H9 (cell line): ENCODE measurements around the gene TRIM50. TPM values are rescaled to one million over a fixed set of nuclear protein-coding genes. Genes with fewer than 3 reads are reported as not detected.

Source experiments
- DNase-seq: peaks from one replicate; pipeline ENCODE4 v3.0.0-alpha.2; 2017
- H2AFZ ChIP-seq: one replicate; pipeline ENCODE4 v1.6.1; 2013; ENCODE audit warnings: mild to moderate bottlenecking, low read length, control low read depth, moderate library complexity
- H2AK5ac ChIP-seq: 2 replicates; pipeline ENCODE4 v1.6.1; 2013; ENCODE audit warnings: low read length, control low read depth, mixed read lengths; ENCODE audit not compliant: insufficient read length
- H2BK120ac ChIP-seq: one replicate; pipeline ENCODE4 v1.6.1; 2013; ENCODE audit warnings: low read depth, mild to moderate bottlenecking, low read length, control low read depth, inconsistent platforms; ENCODE audit not compliant: poor library complexity, severe bottlenecking
- H2BK12ac ChIP-seq: 2 replicates; pipeline ENCODE4 v1.6.1; 2013; ENCODE audit warnings: low read length, control low read depth, mixed read lengths, low read depth; ENCODE audit not compliant: insufficient read length
- H2BK15ac ChIP-seq: 2 replicates; pipeline ENCODE4 v1.6.1; 2013; ENCODE audit warnings: low read depth, low read length, control low read depth
- H2BK20ac ChIP-seq: one replicate; pipeline ENCODE4 v1.6.1; 2013; ENCODE audit warnings: low read depth, mild to moderate bottlenecking, low read length, control low read depth, inconsistent platforms; ENCODE audit not compliant: poor library complexity, severe bottlenecking
- H2BK5ac ChIP-seq: 2 replicates; pipeline ENCODE4 v1.6.1; 2013; ENCODE audit warnings: low read length, control low read depth, mixed read lengths; ENCODE audit not compliant: insufficient read length
- H3K14ac ChIP-seq: 2 replicates; pipeline ENCODE4 v1.6.1; 2013; ENCODE audit warnings: low read length, control low read depth; ENCODE audit not compliant: insufficient read depth
- H3K18ac ChIP-seq: 2 replicates; pipeline ENCODE4 v1.6.1; 2013; ENCODE audit warnings: low read depth, mild to moderate bottlenecking, mixed read lengths, low read length, control low read depth; ENCODE audit not compliant: insufficient read length
- H3K23ac ChIP-seq: 2 replicates; pipeline ENCODE4 v1.6.1; 2013; ENCODE audit warnings: low read length, control low read depth, mixed read lengths, low read depth; ENCODE audit not compliant: insufficient read length
- H3K23me2 ChIP-seq: 2 replicates; pipeline ENCODE4 v1.6.1; 2013; ENCODE audit warnings: low read depth, mild to moderate bottlenecking, mixed read lengths, low read length, control low read depth; ENCODE audit not compliant: insufficient read length, poor library complexity, severe bottlenecking
- H3K27ac ChIP-seq: 2 replicates; pipeline ENCODE4 v1.5.1; 2013; ENCODE audit warnings: low read length, control low read depth, mixed read lengths, low read depth; ENCODE audit not compliant: insufficient read length
- H3K27me3 ChIP-seq: 2 replicates; pipeline ENCODE4 v1.6.1; 2013; ENCODE audit warnings: low read length, control low read depth, inconsistent platforms; ENCODE audit not compliant: insufficient read depth
- H3K4ac ChIP-seq: 2 replicates; pipeline ENCODE4 v1.6.1; 2013; ENCODE audit warnings: low read depth, mild to moderate bottlenecking, control low read depth, inconsistent platforms, low read length, moderate library complexity
- H3K4me1 ChIP-seq: 2 replicates; pipeline ENCODE4 v1.6.1; 2013; ENCODE audit warnings: low read length, control low read depth, inconsistent platforms; ENCODE audit not compliant: insufficient read depth
- H3K4me2 ChIP-seq: 2 replicates; pipeline ENCODE4 v1.6.1; 2013; ENCODE audit warnings: low read length, control low read depth, mixed read lengths; ENCODE audit not compliant: insufficient read length, insufficient read depth
- H3K56ac ChIP-seq: 2 replicates; pipeline ENCODE4 v1.6.1; 2013; ENCODE audit warnings: low read depth, mild to moderate bottlenecking, mixed read lengths, low read length, control low read depth; ENCODE audit not compliant: insufficient read length
- H3K79me1 ChIP-seq: 2 replicates; pipeline ENCODE4 v1.6.1; 2013; ENCODE audit warnings: low read depth, mild to moderate bottlenecking, moderate library complexity, low read length, control low read depth, inconsistent platforms; ENCODE audit not compliant: insufficient read depth, poor library complexity, severe bottlenecking
- H3K79me2 ChIP-seq: 2 replicates; pipeline ENCODE4 v1.6.1; 2013; ENCODE audit warnings: low read length, control low read depth, inconsistent platforms; ENCODE audit not compliant: insufficient read depth
- H3K9ac ChIP-seq: 2 replicates; pipeline ENCODE4 v1.6.1; 2013; ENCODE audit warnings: low read length, control low read depth, mixed read lengths; ENCODE audit not compliant: insufficient read length; ENCODE audit errors: extremely low read depth
- H3K9me3 ChIP-seq: one replicate; pipeline ENCODE4 v1.6.1; 2013; ENCODE audit warnings: low read depth, low read length, inconsistent platforms; ENCODE audit not compliant: control insufficient read depth
- H3T11ph ChIP-seq: one replicate; pipeline ENCODE4 v1.6.1; 2013; ENCODE audit warnings: mild to moderate bottlenecking, low read length, control low read depth, inconsistent platforms
- H4K20me1 ChIP-seq: one replicate; pipeline ENCODE4 v1.6.1; 2013; ENCODE audit not compliant: control insufficient read depth, insufficient read length, insufficient read depth
- H4K5ac ChIP-seq: 2 replicates; pipeline ENCODE4 v1.6.1; 2013; ENCODE audit warnings: low read depth, mild to moderate bottlenecking, mixed read lengths, low read length, control low read depth; ENCODE audit not compliant: insufficient read length
- H4K8ac ChIP-seq: replicated peaks from 2 replicates; pipeline ENCODE4 v1.6.1; 2013; ENCODE audit warnings: low read length, control low read depth, mixed read lengths, low read depth; ENCODE audit not compliant: insufficient read length
- H4K91ac ChIP-seq: 2 replicates; pipeline ENCODE4 v1.6.1; 2013; ENCODE audit warnings: low read depth, mild to moderate bottlenecking, moderate library complexity, mixed read lengths, low read length, control low read depth; ENCODE audit not compliant: insufficient read length
- H3K27ac Mint-ChIP-seq, 3 experiments: 2 replicates in 2 of 3; 3 replicates in 1 of 3; pipeline ENCODE4 v1.8.0; 2020 to 2021; ENCODE audit warnings: mixed read lengths in 3 of 3, mild to moderate bottlenecking in 1 of 3, moderate library complexity in 1 of 3
- H3K27me3 Mint-ChIP-seq: 2 replicates; pipeline ENCODE4 v1.8.0; 2021; ENCODE audit warnings: low read depth, mild to moderate bottlenecking, moderate library complexity, mixed read lengths
- H3K36me3 Mint-ChIP-seq, 3 experiments: 2 replicates in 2 of 3; 3 replicates in 1 of 3; pipeline ENCODE4 v1.8.0; 2020 to 2021; ENCODE audit warnings: low read depth in 3 of 3, mixed read lengths in 3 of 3; ENCODE audit not compliant: insufficient read depth in 1 of 3
- H3K4me1 Mint-ChIP-seq, 2 experiments: 2 replicates each; pipeline ENCODE4 v1.8.0; 2020; ENCODE audit warnings: mixed read lengths in 2 of 2
- H3K4me3 Mint-ChIP-seq, 2 experiments: 2 replicates in 1 of 2; 3 replicates in 1 of 2; pipeline ENCODE4 v1.8.0; 2020 to 2021; ENCODE audit warnings: mild to moderate bottlenecking in 2 of 2, mixed read lengths in 2 of 2, moderate library complexity in 1 of 2
- H3K9me3 Mint-ChIP-seq, 2 experiments: 2 replicates in 1 of 2; 3 replicates in 1 of 2; pipeline ENCODE4 v1.8.0; 2020; ENCODE audit warnings: mild to moderate bottlenecking in 2 of 2, mixed read lengths in 2 of 2, moderate library complexity in 1 of 2
- WGBS: extraction: QIAGEN DNeasy Blood & Tissue Kit; methylation state at CpG from one replicate; pipeline ENCODE4 v1.1.7; 2013; ENCODE audit warnings: missing lambda C conversion rate, low lambda C conversion rate, mixed read lengths; ENCODE audit not compliant: insufficient read length; ENCODE audit errors: extremely low coverage; 5-methylcytosine and 5-hydroxymethylcytosine counted together
- total RNA-seq: library from RNA; stranded (reverse); gene quantifications from 2 replicates; pipeline ENCODE4 v1.2.1, GENCODE V29; 2021
- TF ChIP-seq, protein P1 (sequence below): fragments of 200-600 bp; sonication (generic); conservative IDR thresholded peaks from 3 replicates; pipeline ENCODE4 v1.8.0; 2021; ENCODE audit warnings: antibody characterized with exemption, mild to moderate bottlenecking

The TRIM50 gene
- total RNA-seq, 1 experiment from 2014 or later = not detected

DNA sequence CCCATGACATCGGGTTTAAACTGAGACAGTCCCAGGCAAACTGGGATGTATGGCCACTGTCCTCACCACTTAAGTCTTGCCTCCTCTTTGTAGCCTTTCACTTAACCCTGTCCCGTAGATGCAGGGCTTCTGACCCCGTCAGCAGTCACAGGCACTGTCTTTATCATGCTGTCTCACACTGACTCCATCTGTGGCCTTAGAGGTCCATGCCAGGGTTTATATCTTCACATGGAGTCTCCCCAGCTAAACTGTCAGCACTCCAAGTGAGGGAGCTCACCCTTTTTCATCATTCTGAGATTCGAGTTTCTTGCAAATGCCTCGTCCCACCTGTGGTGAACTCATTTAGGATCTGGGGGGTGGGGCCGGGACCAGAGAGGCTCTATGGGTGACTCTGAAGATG lies 2.9 kb upstream of the TRIM50 start:
- no peak overlapping the region for H2AFZ ChIP-seq
- no peak overlapping the region for H3K23ac ChIP-seq
- no peak overlapping the region for H3K27ac Mint-ChIP-seq
- no peak overlapping the region for H3T11ph ChIP-seq
- peaks cover 12 to 21% of the 10 kb centered on the region in 2 experiments for H3K4me1 Mint-ChIP-seq
- H3K36me3 Mint-ChIP-seq = no peaks in the 10 kb centered on the region
- TF ChIP-seq, protein P1, sequence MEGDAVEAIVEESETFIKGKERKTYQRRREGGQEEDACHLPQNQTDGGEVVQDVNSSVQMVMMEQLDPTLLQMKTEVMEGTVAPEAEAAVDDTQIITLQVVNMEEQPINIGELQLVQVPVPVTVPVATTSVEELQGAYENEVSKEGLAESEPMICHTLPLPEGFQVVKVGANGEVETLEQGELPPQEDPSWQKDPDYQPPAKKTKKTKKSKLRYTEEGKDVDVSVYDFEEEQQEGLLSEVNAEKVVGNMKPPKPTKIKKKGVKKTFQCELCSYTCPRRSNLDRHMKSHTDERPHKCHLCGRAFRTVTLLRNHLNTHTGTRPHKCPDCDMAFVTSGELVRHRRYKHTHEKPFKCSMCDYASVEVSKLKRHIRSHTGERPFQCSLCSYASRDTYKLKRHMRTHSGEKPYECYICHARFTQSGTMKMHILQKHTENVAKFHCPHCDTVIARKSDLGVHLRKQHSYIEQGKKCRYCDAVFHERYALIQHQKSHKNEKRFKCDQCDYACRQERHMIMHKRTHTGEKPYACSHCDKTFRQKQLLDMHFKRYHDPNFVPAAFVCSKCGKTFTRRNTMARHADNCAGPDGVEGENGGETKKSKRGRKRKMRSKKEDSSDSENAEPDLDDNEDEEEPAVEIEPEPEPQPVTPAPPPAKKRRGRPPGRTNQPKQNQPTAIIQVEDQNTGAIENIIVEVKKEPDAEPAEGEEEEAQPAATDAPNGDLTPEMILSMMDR = no peak
- no peak overlapping the region for H3K4me3 Mint-ChIP-seq
- H2BK5ac ChIP-seq = no peak overlapping the region
- no peak overlapping the region for H3K9ac ChIP-seq
- no peak overlapping the region for H2BK20ac ChIP-seq
- 0 out of 2 replicates have a peak, but pooled peaks cover 2% of the 10 kb centered on the region for H3K4me1 ChIP-seq
- H4K20me1 ChIP-seq = no peaks in the 10 kb centered on the region
- H3K9me3 Mint-ChIP-seq = no peaks in the 10 kb centered on the region
- H3K56ac ChIP-seq = no peak overlapping the region
- DNase-seq = no peak
- H3K79me2 ChIP-seq = no peaks in the 10 kb centered on the region
- no peak overlapping the region for H2BK15ac ChIP-seq
- H3K27me3 Mint-ChIP-seq = peaks cover 2% of the 10 kb centered on the region
- H3K14ac ChIP-seq = no peak overlapping the region
- H3K18ac ChIP-seq = no peak overlapping the region
- no CpG with 5 or more reads among the region's 6 CpGs for WGBS
- H2AK5ac ChIP-seq = no peak overlapping the region
- H3K9me3 ChIP-seq = no peaks in the 10 kb centered on the region
- no peaks in the 10 kb centered on the region for H3K23me2 ChIP-seq
- no peak overlapping the region for H4K8ac ChIP-seq
- H4K91ac ChIP-seq = no peak overlapping the region
- H3K4ac ChIP-seq = no peak overlapping the region
- no peak overlapping the region for H4K5ac ChIP-seq
- no peak overlapping the region for H3K27ac ChIP-seq
- H3K27me3 ChIP-seq = no peaks in the 10 kb centered on the region
- H2BK120ac ChIP-seq = no peak overlapping the region
- no peak overlapping the region for H3K4me2 ChIP-seq
- no peaks in the 10 kb centered on the region for H3K79me1 ChIP-seq
- no peak overlapping the region for H2BK12ac ChIP-seq
